CD4-positive, alpha-beta T cell treated with Interleukin-10 for 1 hour (primary cell): Measurements from ENCODE around the gene ITGA5.

Experiments used
- DNase-seq: peaks from one replicate; pipeline ENCODE4 v3.0.0-alpha.2; 2020

The ITGA5 gene

DNA sequence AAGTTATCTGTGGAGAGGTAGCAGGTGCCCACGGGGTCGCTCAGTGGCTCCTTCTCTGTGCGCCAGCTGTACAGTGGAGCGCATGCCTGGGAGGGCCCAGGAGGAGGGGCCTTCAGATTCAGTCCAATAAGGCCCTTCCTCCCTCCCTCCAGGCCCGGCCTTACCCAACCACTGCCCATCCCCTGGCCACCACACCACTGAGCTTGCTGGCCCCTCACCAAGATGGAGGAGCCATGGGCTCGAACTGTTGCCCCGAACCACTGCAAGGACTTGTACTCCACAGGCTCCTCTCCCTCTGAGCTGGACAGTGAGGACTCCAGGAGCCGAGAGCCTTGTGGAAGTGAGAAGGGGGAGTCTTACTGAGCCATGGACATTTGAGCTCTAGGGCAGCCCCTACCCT lies 9.8 kb downstream of the ITGA5 start:
- no peak for DNase-seq

DNA sequence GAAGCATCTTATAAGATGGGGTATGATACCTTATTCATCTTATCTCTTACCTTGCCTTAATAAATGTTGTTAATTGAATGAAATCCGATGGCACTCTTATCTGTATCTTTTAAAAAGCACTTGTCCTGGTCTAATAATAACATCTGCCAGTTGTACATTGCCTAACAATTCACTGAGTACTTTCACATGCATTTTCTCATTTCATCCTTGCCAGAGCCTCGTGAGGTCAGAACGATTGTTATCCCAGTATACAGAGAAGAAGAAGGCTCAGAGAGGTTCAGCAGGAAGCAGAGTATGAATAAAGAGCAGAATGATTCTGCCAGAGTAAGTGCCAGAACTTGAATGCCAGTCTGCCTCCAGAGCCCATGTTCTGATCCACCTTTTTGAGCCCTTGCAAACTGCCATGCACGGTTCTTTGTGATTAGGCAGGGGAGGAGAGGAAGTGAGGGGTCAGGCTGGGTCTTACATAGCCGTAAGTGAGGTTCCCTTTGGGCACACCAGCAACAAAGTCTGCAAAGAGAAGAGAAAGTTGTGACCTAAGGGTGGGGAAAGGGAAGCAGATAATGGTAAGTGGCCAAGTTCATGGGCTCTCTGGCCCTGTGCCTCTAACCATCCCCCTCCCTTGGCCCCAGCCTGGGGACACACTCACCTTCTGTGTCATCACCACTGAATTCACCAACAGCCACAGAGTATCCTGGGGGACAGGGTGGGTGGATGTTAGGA lies 11.7 kb downstream of the ITGA5 start:
- no peak for DNase-seq

DNA sequence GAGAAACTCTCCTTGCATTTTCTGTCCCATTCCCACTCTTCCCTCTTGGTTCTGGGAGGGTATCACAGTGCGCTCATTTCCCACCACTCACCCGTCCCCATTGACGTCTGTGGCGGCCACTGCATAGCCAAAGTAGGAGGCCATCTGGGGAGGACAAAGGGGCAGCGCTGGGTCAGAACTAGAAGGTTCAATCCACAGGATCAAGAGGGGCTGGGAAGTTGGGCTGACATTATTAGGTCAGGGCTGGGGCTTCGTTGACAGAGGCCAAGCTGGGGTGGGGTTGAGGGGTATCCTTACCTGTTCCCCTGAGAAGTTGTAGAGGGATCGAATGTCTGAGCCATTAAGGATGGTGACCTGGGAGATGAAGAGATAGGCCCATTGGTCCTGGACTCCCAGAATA lies 13.5 kb downstream of the ITGA5 start:
- no peak for DNase-seq

DNA sequence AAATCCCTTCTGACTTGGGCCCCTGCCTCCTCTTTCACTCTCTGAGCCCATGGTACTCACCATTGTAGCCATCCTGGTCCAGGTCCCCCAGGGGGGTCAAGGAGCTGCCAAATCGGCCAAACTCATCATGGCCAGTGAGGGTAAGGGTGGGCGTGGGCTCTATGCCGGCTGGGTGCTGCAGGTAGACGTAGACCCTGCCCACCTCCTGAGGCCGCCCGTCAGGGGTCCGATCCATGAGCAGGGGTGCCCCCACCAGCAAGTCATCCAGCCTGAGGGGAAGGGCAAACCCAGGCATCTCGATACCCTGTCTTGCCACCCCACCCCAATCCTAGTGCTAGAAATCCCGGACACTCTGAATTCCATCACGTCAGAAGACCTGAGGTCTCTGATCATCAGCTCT lies 14.0 kb downstream of the ITGA5 start:
- DNase-seq = no peak

DNA sequence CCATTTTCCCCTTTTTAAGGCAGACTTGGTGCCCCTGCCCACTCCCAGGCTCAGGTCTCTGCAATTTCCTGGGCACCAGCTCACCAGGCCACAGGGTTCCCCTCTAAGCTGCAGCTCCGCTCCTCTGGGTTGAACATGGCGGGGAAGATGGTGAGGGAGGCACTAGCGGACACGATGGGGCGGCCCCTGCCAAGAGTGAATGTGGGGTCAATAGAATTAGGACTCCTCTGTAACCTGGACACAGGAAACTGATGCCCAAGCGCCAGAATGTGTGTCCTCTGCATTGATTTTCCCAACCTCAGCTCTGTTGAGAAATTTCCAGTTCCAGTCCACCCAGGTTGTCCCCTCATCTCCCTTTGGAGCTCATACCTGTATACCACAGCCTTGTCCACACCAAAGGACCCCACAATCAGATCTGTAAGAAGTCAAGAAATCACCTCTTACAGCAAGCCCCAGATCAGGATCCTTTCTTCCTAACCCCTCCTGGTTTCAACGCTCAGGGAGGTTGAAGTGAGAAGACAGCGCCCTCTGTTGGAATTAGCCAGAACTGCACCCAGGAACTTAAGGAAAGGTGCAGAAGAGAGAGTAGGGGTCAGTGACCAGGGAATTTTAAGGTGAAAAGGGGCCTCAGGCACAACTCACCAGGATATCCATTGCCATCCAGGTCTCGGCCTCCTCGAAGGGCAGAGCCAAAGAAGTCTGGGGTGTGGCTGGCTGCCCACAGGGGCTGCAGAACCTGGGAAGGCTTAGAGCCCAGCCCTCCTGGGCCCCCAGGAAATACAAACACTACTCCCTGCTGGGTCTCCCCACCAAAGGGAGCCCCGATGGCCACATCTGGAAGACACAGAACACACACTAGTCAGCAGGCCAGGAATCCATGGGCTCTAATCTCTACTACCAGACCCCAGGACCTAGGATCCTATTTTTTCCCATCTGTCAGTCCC lies 14.7 kb downstream of the ITGA5 start:
- DNase-seq = peak; percentile 76

DNA sequence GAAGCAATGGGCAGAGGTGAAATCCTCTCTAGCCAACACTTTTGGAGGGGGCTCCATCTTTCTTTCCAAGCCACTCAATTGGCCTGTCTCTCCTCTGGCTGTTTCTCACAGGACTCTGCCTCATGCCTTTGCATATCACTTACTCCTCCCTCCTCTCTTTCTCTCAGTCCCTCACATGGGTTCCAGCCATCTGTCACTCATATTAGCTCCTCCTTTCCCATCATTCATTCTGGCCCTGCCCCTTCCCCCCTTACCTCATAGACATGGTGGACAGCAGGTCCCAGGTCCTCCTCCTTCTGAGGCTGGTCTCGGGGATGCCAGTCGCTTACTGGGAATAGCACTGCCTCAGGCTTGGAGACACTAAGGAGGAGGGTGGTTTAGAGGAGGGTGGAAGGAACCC lies 17.9 kb downstream of the ITGA5 start:
- DNase-seq = no peak

DNA sequence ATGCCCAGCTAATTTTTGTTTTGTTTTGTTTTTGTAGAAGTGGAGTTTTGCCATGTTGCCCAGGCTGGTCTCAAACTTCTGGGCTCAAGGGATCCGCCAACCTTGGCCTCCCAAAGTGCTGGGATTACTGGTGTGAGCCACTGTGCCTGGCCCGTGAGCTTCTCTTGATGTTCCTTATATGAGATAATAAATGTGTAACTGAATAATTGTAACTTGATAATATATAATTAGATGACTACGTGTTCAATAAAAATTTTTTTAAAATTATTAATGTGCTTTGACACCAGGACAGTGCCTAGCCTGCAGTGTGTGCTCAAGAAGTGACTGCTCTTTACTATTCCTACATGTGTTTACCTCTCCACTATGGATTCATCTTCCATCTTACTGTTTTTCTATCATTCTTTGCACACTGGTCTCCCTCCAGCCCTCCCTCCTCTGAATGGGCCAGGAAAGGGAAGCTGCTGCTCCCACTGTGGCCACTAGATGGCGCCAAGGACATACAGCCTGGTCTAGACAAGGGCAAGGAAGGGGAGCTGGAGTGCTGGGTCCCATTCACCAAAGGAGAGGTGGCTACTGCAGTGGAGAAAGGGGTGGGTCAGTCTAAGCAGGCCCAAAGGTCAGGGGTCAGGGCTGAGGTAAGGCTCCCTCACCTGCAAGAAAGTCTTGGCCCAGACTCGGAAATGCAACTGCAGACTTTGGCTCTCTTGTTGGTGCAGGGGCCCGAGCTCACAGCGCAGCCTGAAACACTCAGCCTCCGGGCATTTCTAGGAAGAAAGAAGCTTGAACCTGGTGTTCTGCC lies 19.9 kb downstream of the ITGA5 start:
- peak; percentile 90 for DNase-seq

DNA sequence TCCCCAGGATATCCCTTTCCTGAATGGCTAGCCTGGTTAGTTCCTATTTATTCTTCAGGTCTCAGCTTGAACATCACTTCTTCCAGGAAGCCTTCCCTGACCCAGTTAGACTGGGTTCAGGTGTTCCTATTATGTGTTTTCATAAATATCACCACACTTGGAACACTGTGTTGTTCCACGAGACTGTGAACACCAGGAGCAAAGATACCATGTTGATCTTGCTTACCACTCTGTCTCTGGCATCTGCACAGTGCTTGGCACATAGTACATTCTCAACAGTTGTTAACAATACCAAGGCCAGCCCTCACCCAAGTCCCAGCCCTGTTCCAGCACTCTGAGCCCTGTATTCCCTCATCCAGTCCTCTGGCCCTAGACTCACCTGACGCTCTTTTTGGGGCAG lies 20.8 kb downstream of the ITGA5 start:
- DNase-seq = no peak

DNA sequence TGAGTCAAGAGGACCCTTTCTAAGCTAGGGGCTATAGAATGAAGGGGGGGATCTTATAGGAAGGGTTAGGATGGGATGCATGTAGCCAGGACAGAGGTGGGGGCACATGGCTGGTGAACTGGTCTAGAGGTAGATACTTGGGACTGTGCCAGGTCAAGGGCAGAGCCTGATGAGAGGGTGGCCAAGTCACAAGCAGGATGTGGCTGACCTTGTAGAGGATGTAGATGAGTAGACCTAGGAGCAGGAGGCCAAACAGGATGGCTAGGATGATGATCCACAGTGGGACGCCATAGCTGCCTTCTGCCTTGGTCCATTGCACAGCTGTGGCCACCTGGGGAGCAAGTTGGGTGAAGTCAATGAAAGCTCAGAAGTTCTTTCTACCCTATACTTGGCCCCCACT lies 21.9 kb downstream of the ITGA5 start:
- no peak for DNase-seq

DNA sequence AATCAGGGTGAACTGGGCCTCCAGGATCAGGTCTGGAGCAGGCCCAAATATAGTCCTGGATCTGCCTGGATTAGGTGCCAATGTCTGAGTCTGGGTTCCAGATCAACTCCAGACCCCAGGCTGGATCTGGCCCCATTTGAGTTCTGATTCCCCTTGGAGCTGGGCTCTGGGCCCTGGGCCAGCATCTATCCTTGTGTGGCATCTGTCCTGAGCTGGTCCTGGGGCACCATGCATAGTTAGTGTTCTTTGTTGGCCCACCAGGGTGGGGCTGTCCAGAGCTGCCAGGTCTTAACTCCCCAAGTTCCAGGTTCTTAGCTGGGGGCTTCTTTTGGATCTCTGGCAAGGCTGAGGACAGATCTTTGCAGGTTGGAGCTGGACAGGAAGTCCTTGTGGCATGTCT lies 23.5 kb downstream of the ITGA5 start:
- no peak for DNase-seq

DNA sequence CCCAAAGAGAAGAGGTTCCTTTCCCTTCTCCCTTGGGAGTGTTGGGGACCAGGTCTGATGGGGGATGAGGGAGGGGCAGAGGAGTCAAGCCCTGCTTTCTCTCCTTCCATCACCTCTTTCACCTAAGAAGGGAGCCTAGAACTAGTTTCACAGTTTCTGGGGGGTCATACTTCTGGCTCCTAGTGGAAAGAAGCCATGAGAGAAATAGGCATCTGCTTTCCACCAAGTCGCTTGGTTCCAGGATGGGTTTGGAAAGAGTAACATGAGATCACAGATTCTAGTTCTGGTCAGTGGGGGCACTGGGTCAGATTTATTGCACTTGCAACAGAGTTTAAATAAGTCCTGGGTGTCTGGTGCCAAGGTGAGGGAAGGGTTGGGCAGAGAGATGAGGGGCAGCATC lies 24.1 kb downstream of the ITGA5 start:
- no peak for DNase-seq

DNA sequence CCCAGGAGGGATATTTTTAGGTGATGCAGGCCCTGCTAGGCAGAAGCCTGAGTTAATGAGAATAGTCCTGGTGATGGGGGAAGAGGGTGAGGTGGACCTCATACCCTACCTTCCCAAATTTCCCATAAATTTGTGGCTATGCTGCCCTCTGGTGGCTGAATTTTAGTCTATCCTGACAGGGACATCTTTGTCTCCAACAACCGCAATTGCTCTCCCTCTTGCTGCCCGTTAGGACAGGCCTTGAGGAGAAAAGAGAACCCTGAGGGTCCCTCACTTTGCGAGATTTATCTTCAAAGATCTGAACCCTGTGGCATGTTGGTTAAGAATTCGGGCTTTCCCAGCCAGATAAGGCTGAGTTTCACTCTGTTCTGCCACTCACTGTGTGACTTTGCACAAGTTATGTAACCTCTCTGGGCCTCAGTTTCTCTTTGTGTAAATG lies 24.8 kb downstream of the ITGA5 start:
- peak; percentile 56 for DNase-seq

DNA sequence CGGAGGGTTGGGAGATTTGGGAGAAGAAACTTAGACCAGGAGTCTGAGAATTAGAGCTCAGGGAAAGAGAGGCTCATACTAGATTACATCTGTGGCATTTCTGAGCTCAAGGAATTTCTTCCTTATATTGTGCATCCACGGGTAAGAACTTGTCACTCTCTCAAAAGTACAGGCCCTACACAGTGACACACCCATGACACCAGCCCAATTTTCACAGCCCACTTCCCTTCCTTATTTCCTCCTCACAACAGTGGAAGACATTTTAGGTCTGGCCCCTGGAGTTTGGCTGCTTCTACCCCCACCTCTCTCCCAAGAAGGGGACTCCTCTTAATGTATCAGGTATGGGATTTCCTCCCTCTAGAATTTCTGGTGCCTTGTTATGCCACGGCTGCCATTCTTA lies 25.3 kb downstream of the ITGA5 start:
- DNase-seq = no peak

DNA sequence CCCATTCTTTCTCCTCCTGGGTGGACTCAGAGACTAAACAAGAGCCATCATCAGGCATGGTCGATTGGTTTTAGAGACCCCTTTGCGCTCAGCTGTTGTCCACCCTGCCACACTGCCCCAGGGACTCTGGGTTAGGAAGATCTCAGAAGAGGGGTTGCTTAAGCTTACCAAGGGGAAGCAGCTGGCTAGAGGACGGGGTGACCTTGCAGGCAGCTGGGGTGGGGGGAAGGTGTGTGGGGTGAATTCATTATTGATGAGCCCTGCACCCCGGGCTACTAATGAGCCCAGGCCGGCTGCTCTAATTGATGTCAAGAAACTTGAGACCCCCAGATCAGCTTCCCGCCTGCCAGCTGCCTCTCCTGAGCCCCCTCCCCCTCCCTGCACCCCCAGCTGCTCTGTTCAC lies 25.9 kb downstream of the ITGA5 start:
- DNase-seq = no peak

DNA sequence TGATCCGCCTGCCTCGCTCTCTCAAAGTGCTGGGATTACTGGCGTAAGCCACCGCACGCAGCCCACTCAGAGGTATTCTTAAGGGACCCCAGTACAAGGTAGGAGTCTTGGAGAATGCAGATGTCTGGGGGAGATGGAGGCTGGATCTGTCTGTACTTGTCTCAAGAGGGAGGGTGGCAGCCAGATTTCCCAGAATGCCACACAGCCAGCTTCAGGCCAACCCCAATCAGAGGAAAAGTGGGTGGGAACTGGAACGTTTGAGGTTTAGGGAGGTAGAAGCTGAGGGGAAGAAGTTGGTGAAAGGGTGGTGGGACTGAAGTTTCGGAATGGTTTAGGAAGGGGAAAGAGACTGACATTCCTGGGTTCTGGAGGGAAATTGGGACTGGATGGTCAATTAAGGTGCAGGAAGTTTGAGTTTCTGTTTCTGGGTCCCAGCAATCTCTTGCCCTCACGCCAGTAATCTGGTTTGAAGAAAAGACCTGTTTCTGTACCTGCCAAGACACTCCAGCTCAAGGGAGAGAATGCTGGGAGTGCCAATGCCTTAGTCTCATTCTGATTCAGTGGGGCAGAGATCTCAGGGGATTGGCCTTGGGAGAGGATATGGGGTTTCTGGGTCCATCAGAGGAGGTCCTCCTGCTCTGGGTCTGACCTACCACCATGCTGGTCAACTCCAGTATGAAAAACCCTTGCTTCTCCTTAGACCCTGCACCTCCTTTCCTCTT lies 26.4 kb downstream of the ITGA5 start:
- no peak for DNase-seq

DNA sequence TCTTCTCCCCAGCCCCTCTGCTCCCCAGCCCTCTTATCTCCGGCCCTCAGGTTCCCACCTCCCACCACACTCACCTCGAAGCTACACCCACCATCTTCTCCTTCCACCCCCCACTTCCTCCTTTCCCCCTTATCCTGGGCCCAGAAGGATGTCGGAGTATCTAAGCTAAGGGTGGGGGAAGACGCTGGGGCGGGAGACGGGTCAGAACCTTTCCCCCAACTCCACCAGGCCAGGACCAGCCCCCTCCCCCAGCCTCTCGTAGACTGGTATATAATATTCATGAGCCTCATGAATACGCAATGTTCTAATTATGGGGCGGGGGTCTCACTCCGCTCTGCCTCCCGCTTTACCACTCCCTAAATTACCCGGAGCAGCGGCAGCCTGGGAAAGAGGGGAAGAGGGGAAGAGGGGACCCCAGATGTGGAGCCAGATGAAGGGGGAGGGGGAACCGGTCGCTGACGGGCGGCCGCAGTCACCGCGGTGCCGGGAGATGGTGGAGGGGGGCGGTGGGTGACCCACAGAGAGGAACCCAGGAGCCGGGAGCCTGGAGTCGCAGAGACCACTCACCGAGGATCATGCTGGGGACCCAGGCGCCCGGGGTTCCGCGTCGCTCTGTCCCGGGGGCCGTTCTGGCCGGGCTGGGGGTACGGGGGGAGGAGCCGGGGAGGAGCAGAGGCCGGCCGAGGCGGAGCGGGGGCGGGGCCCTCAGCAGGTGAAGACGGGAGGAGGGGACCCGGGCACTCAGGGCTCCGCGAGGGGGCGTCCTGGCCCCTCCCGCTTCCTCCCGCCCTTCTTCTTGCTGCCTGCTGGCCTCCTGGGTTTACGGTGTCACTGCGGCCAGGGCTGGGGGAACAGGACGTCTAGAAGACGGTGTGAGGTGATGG lies 28.2 kb downstream of the ITGA5 start:
- peak; percentile 76 for DNase-seq

DNA sequence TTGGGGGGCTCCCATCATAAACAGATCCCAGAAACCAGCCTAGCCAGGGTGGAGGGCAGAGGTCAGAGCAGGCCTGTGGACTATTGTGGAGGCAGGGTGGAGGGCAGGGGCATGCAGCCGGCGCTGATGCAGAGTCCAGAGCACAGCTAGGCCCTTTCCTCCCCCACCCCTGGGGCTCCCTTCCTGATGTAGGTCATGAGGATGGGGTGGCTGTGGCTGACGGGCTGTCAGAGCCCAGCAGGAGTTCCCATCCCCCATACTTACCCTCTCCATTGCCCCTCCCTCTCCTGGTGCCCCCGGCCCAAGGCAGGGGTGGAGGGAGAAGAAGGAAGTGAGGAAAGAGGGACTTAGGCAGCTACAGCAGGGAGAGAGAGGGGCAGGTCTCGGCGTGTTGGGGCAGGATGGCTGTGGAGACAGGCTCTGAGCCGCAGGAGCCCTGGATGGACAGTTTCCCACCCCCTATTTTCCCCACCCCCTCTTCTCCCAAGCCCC lies 28.8 kb downstream of the ITGA5 start:
- no peak for DNase-seq

DNA sequence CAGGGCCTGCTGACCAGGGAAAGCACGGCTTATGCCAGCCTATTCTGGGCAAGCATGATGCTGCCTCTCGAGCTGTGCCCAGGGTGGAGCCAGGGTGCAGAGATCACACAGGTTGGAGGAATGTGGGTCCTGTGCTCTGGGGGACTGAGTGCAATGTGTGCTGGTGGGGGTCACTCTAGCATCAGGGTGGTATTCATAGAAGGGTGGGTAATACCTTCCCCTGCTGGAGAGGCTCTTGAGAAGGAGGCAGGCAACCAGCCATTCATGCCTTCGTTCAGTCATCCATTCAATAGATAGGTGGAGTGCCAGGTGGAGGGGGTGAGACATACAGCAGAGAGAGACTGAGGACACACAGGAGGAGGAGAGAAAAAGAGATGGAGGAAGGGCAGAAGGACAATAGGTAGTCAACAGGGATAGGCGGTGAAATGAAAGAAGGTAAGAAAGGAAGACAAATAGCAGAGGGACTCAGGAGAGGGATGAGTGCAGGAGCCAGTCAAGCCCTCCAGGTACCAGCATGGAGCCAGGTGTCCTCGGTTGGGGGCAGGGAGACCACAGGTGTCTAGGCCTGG lies 29.4 kb downstream of the ITGA5 start:
- no peak for DNase-seq

DNA sequence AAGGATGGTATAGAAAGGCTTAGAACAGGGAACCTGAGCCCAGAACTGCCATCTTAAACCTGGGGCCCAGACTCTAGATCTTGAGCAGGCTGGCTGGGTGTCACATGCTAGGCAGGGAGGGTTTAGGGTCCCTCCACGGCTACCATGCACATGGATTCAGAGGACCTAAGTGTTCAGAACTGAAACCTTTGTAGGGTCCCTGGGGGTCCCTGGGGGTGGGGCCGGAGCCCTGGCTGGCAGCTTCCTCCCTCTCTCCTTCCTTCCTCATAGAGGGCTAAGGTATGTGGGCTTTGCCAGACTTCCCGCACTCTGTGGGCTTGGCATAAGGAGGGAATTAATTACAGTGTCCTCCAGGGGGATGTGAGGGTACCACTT lies 29.9 kb downstream of the ITGA5 start:
- DNase-seq = no peak

DNA sequence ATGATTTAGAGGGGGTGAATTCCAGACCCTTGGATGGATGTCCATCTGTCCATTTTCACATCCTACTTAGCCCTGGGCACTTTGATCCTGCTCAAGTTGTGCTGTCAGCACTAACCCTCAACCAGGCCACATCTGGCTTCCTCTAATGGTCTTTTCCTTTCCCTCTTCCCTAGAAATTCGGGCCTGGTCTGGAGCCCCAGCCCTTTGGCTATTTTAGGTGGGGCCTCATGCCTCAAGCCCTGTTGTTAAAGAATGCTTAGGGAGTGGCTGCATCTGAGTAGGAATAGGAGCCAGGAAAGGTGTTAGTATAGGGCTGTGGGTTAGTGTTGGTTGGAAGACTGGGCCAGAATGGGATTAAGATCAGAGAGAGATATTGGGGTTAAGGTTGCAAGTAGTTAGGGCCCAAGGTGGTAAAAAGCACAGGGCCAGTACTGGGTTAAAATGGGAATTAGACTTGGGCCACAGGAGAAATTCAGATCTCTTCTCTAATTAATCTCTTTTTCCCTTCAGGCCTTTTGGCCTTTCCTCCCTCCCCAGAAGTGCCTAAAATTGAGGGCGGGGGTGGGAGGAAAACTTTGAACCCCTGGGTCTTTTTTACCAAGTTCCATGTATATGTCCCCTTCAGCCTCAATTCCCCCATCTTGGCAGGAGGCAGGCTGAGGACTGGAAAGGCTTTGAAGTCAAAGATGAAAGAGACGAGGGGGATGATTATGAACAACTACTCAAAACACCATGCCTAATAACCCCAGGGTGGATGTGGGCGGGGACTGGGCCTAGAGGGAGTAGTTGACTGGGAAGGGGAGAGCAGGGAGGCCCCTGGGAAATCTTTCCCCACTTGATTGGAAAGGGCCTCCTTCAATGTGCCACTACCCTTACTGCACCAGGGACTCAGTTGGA lies 30.6 kb downstream of the ITGA5 start:
- no peak for DNase-seq
